Naive thymus-derived CD4-positive, alpha-beta T cell (primary cell): ENCODE data around the gene NR6A1. TPM values are rescaled to one million over a fixed set of nuclear protein-coding genes. Genes with fewer than 3 reads are reported as not detected.
"Not testable (repeated sequence)": the region's sequence is repeated elsewhere in the genome, so short reads cannot be mapped to it uniquely, and the experiment has no call there.

ENCODE experiments used
- ATAC-seq: fragments of 150-1000 bp; cut with Tn5 transposase; 2 replicates; pipeline ENCODE4 v1.10.0; 2021; ENCODE audit warnings: mild to moderate bottlenecking, moderate library complexity
- CTCF ChIA-PET: fragments of 350-600 bp; sonication (Branson Sonifier 250); formaldehyde crosslinking; loops from one replicate; lab custom pipeline; 2021; ENCODE audit warnings: antibody characterized with exemption; lab: Charles Lee
- POLR2A ChIA-PET: fragments of 350-600 bp; sonication (Branson Sonifier 250); formaldehyde crosslinking; loops from one replicate; lab custom pipeline; 2021; ENCODE audit warnings: antibody characterized with exemption, inconsistent platforms; lab: Charles Lee
- DNase-seq, 9 donors: peaks; one replicate each; pipeline versions ENCODE4 v3.0.0 to v3.0.0-alpha.2; 2020 to 2022; ENCODE audit warnings: mixed read lengths in 1 of 9
- H3K27ac ChIP-seq: one replicate; pipeline ENCODE4 v1.7.0; 2013; ENCODE audit warnings: mild to moderate bottlenecking, low read depth, low read length, moderate library complexity
- H3K27me3 ChIP-seq, 2 donors: one replicate each; pipeline ENCODE4 v1.7.0; 2013; ENCODE audit warnings: low read length in 2 of 2, mild to moderate bottlenecking in 2 of 2, moderate library complexity in 2 of 2; ENCODE audit not compliant: control insufficient read depth in 2 of 2, insufficient read depth in 2 of 2
- H3K36me3 ChIP-seq, 3 experiments: 1 replicate in 2 of 3; 2 replicates in 1 of 3; pipeline ENCODE4 v1.7.0; 2013; ENCODE audit warnings: low read length in 3 of 3, mild to moderate bottlenecking in 3 of 3, moderate library complexity in 1 of 3; ENCODE audit not compliant: insufficient read depth in 3 of 3, control insufficient read depth in 2 of 3
- H3K4me1 ChIP-seq, 2 donors: one replicate each; pipeline ENCODE4 v1.7.0; 2013; ENCODE audit warnings: low read length in 2 of 2, mild to moderate bottlenecking in 2 of 2, moderate library complexity in 1 of 2; ENCODE audit not compliant: control insufficient read depth in 2 of 2, insufficient read depth in 2 of 2
- H3K4me3 ChIP-seq: 2 replicates; pipeline ENCODE4 v1.7.0; 2013; ENCODE audit warnings: mild to moderate bottlenecking, low read length
- H3K9me3 ChIP-seq, 3 experiments: 1 replicate in 2 of 3; 2 replicates in 1 of 3; pipeline ENCODE4 v1.7.0; 2013; ENCODE audit warnings: low read length in 3 of 3; ENCODE audit not compliant: control insufficient read depth in 2 of 3
- H3K27ac Mint-ChIP-seq, 9 donors: one replicate each; pipeline ENCODE4 v1.8.0; 2020 to 2022; ENCODE audit warnings: mixed read lengths in 9 of 9, mild to moderate bottlenecking in 8 of 9, moderate library complexity in 5 of 9, inconsistent platforms in 2 of 9
- H3K27me3 Mint-ChIP-seq, 5 donors: one replicate each; pipeline ENCODE4 v1.8.0; 2021 to 2022; ENCODE audit warnings: mixed read lengths in 5 of 5, mild to moderate bottlenecking in 1 of 5
- H3K36me3 Mint-ChIP-seq, 5 donors: one replicate each; pipeline ENCODE4 v1.8.0; 2020 to 2022; ENCODE audit warnings: mixed read lengths in 5 of 5, mild to moderate bottlenecking in 3 of 5, inconsistent platforms in 1 of 5
- H3K4me1 Mint-ChIP-seq, 7 donors: one replicate each; pipeline ENCODE4 v1.8.0; 2020 to 2022; ENCODE audit warnings: mixed read lengths in 7 of 7, mild to moderate bottlenecking in 3 of 7, inconsistent platforms in 1 of 7
- H3K4me3 Mint-ChIP-seq, 10 donors: one replicate each; pipeline ENCODE4 v1.8.0; 2020 to 2022; ENCODE audit warnings: mild to moderate bottlenecking in 10 of 10, mixed read lengths in 10 of 10, moderate library complexity in 6 of 10, inconsistent platforms in 2 of 10
- H3K9me3 Mint-ChIP-seq, 11 donors: one replicate each; pipeline ENCODE4 v1.8.0; 2020 to 2022; ENCODE audit warnings: mixed read lengths in 11 of 11, mild to moderate bottlenecking in 4 of 11, inconsistent platforms in 1 of 11, moderate library complexity in 1 of 11
- intact Hi-C, 2 donors: fragments of 100-400 bp; cut with micrococcal nuclease; formaldehyde crosslinking; loops; one replicate each; pipeline ENCODE4 v1.15.1; 2023
- polyA plus RNA-seq, 2 donors: library from polyadenylated mRNA; unstranded; fragments of 300-500 nt; fragmentation: Illumina TruSeq; gene quantifications; one replicate each; pipeline ENCODE4 v1.2.3, GENCODE V29; 2021
- total RNA-seq, 6 experiments: library from RNA in 5 of 6; stranded (reverse) in 5 of 6; gene quantifications; 1 replicate in 5 of 6; 2 replicates in 1 of 6; pipeline ENCODE4 v1.2.3 and lab custom pipeline; 2021 to 2026

The NR6A1 gene
- total and polyA plus RNA-seq, 7 experiments from 2014 or later = 0.21 to 0.78 (median 0.51) TPM; not detected in 4

DNA sequence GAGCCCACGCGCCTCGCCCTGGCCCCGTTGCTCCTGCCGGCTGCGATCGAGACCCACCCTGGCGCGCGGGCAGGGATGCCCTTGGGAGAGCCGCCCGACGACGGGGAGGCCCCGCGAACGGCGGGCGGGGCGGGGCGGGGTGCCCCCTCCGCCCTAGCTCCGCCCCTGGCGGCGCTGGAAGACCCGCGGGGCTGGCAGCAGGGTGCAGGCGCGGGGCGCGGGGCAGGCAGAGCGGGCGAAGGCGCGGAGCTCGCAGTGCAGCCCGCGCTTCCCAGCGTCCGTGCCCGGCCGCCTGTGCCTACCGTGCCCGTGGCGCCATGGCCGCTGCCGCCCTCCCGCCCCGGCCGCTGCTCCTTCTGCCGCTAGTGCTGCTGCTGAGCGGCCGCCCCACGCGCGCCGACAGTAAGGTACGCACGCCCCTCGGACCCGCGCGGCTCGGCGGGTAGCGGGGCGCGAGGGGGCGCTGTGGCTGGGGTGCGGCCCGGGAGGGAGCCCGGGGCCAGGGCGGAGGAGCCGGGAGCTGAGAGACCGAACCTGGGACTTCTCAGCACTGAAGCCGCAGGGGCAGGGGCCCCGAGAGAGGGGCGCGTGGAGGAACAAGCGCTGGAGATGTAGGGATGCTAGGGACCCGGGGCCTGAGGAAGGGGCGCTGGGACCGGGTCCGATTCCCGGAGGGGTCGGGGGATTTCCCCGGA is 6.0 kb upstream of the NR6A1 start, which contains the start of gene OLFML2A:
Gene OLFML2A, plus strand, starts transcription at position 180 of the 695 bp plus-strand sequence. Its CDS starts 138 bp downstream, at position 318.
- H3K9me3 Mint-ChIP-seq = peaks cover 0 to 4% (median 0%) of the 10 kb centered on the region in 11 donors
- Histone ChIP-seq H3K9me3 (no peaks in the 10 kb centered on the region), H3K4me1 (peaks cover 6 to 10% of the 10 kb centered on the region in 2 donors), H3K27ac (no peak within 1 kb of the TSS), H3K4me3 (no peak within 1 kb of the TSS), H3K36me3 (no peaks in the 10 kb centered on the region), H3K27me3 (peaks cover 3 to 23% of the 10 kb centered on the region in 2 donors)
- H3K27ac Mint-ChIP-seq = no peak within 1 kb of the TSS
- peaks cover 33 to 53% (median 48%) of the 10 kb centered on the region in 5 donors for H3K27me3 Mint-ChIP-seq
- DNase-seq (peak in 1 of 9 donors; percentile 13), ATAC-seq (peak; percentile 44)
- ChIA-PET POLR2A (no interaction called here), CTCF (interaction anchor here (7.0 kb wide), 1 partner anchor 77 kb away, joined by 66 read pairs; the partner anchor contains the start of gene WDR38)
- no peaks in the 10 kb centered on the region for H3K36me3 Mint-ChIP-seq
- intact Hi-C loops = no loop called here
- H3K4me3 Mint-ChIP-seq = peak within 1 kb of the TSS; percentile 60 to 88 (median 74)
- peaks cover 19 to 26% (median 25%) of the 10 kb centered on the region in 7 donors for H3K4me1 Mint-ChIP-seq

DNA sequence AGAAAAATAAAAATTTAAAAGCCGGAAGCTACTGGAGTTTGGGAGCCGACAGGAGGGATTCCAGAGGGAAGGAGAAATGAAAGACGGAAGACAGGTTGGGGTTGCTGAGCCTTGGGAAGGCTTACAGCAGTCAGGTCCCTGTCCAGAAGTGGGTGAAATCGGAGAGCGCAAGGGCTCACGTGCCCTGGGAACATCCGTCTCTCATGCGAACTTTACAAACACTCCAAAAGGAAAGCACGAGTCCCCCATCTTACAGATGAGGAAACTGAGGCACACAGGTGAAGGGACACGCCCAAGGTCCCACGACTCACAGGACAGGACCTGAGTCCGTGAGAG is 5.5 kb upstream of the NR6A1 start:
- Mint-ChIP-seq H3K9me3 (peaks cover 0 to 4% (median 0%) of the 10 kb centered on the region in 11 donors), H3K4me1 (peaks cover 19 to 29% (median 27%) of the 10 kb centered on the region in 7 donors), H3K36me3 (no peaks in the 10 kb centered on the region), H3K27ac (no peak overlapping the region), H3K4me3 (peak overlapping the region; percentile 60 to 88 (median 74)), H3K27me3 (peaks cover 33 to 54% (median 48%) of the 10 kb centered on the region in 5 donors)
- H3K4me3 ChIP-seq = no peak overlapping the region
- no peak overlapping the region for H3K27ac ChIP-seq
- POLR2A ChIA-PET = no interaction called here
- no peaks in the 10 kb centered on the region for H3K36me3 ChIP-seq
- no peaks in the 10 kb centered on the region for H3K9me3 ChIP-seq
- H3K4me1 ChIP-seq = peaks cover 12 to 15% of the 10 kb centered on the region in 2 donors
- intact Hi-C loops = no loop called here
- H3K27me3 ChIP-seq = peaks cover 3 to 23% of the 10 kb centered on the region in 2 donors
- ATAC-seq (no peak), DNase-seq (no peak)
- CTCF ChIA-PET = interaction anchor here (7.0 kb wide), 1 partner anchor 77 kb away, joined by 66 read pairs; the partner anchor contains the start of gene WDR38

GRCh38 chr9:124774129-124774978 is 3.2 kb upstream of the NR6A1 start:
- intact Hi-C loops = loop anchor here (1.0 to 5.0 kb wide), 10 partner anchors 62 to 600 kb away; partner anchors contain the start of genes WDR38 (in 2 of the 2), HSPA5 (in 1 of the 2), PPP6C (in 1 of the 2) and PSMB7 (in 1 of the 2)
- ATAC-seq (peak; percentile 46), DNase-seq (peak; percentile 55 to 83 (median 72))
- Histone ChIP-seq H3K4me3 (no peak overlapping the region), H3K4me1 (peaks cover 18 to 26% of the 10 kb centered on the region in 2 donors), H3K27ac (no peak overlapping the region), H3K27me3 (peaks cover 3 to 31% of the 10 kb centered on the region in 2 donors), H3K36me3 (no peaks in the 10 kb centered on the region), H3K9me3 (no peaks in the 10 kb centered on the region)
- Mint-ChIP-seq H3K36me3 (no peaks in the 10 kb centered on the region), H3K4me1 (peaks cover 21 to 46% (median 41%) of the 10 kb centered on the region in 7 donors), H3K27me3 (peaks cover 44 to 68% (median 64%) of the 10 kb centered on the region in 5 donors), H3K9me3 (peaks cover 0 to 4% (median 0%) of the 10 kb centered on the region in 11 donors), H3K4me3 (peak overlapping the region in 6 of 10 donors; percentile 14 to 53 (median 24)), H3K27ac (peak overlapping the region in 3 of 9 donors; percentile 11 to 62 (median 21))
- POLR2A ChIA-PET = interaction anchor here (1.0 kb wide), 1 partner anchor 11 kb away, joined by 4 read pairs; no protein-coding TSS in a partner anchor
- CTCF ChIA-PET = interaction anchor here (0.9 to 7.0 kb wide), 4 partner anchors 80 to 585 kb away, joined by 3 to 66 read pairs (median 10); partner anchors contain the start of gene WDR38

GRCh38 chr9:124773473-124774128 is 2.5 kb upstream of the NR6A1 start:
- Mint-ChIP-seq H3K36me3 (no peaks in the 10 kb centered on the region), H3K9me3 (peaks cover 0 to 4% (median 0%) of the 10 kb centered on the region in 11 donors), H3K4me3 (peak overlapping the region in 8 of 10 donors; percentile 3 to 43 (median 36)), H3K27ac (peak overlapping the region in 1 of 9 donors; percentile 21), H3K4me1 (peaks cover 21 to 50% (median 47%) of the 10 kb centered on the region in 7 donors), H3K27me3 (peaks cover 49 to 68% (median 65%) of the 10 kb centered on the region in 5 donors)
- H3K4me1 ChIP-seq = peaks cover 18 to 26% of the 10 kb centered on the region in 2 donors
- H3K4me3 ChIP-seq = no peak overlapping the region
- DNase-seq (no peak), ATAC-seq (no peak)
- H3K27ac ChIP-seq = no peak overlapping the region
- no peaks in the 10 kb centered on the region for H3K9me3 ChIP-seq
- ChIA-PET POLR2A (no interaction called here), CTCF (interaction anchor here (0.8 to 7.0 kb wide), 5 partner anchors 77 to 585 kb away, joined by 3 to 66 read pairs (median 4); partner anchors contain the start of gene WDR38)
- intact Hi-C loops = loop anchor here (1.0 to 5.0 kb wide), 10 partner anchors 61 to 601 kb away; partner anchors contain the start of genes WDR38 (in 2 of the 2), HSPA5 (in 1 of the 2), PPP6C (in 1 of the 2) and PSMB7 (in 1 of the 2)
- no peaks in the 10 kb centered on the region for H3K36me3 ChIP-seq
- peaks cover 3 to 38% of the 10 kb centered on the region in 2 donors for H3K27me3 ChIP-seq

DNA sequence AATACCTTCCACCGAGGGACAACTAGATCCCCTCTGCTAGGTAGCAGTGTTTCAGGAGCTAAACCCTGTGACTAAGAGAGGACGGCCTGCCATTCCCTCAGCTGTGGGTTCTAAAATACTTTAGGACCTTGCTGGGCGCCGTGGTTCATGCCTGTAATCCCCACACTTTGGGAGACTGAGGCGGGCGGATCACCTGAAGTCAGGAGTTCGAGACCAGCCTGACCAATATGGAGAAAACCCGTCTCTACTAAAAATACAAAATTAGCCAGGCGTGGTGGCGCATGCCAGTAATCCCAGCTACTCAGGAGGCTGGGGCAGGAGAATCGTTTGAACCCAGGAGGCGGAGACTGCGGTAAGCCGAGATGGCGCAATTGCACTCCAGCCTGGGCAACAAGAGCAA is 1.8 kb upstream of the NR6A1 start:
- peak overlapping the region in 1 of 9 donors; percentile 70 for H3K27ac Mint-ChIP-seq
- peaks cover 21 to 51% (median 47%) of the 10 kb centered on the region in 7 donors for H3K4me1 Mint-ChIP-seq
- H3K9me3 ChIP-seq, H3K36me3 Mint-ChIP-seq, DNase-seq, H3K27ac ChIP-seq, H3K4me3 ChIP-seq, ATAC-seq, POLR2A ChIA-PET, H3K9me3 Mint-ChIP-seq, H3K36me3 ChIP-seq: not testable (repeated sequence)
- peaks cover 3 to 44% of the 10 kb centered on the region in 2 donors for H3K27me3 ChIP-seq
- peaks cover 18 to 26% of the 10 kb centered on the region in 2 donors for H3K4me1 ChIP-seq
- CTCF ChIA-PET = interaction anchor here (0.7 to 7.0 kb wide), 8 partner anchors 78 to 901 kb away, joined by 3 to 66 read pairs (median 4); partner anchors contain the start of gene WDR38
- intact Hi-C loops = loop anchor here (5.0 kb wide), 5 partner anchors 61 to 469 kb away; partner anchors contain the start of genes HSPA5 (in 1 of the 2), PPP6C (in 1 of the 2) and PSMB7 (in 1 of the 2)
- peaks cover 51 to 72% (median 71%) of the 10 kb centered on the region in 5 donors for H3K27me3 Mint-ChIP-seq
- peak overlapping the region; percentile 52 to 97 (median 90) for H3K4me3 Mint-ChIP-seq
